OCI-M2 (cell line): ENCODE measurements around the gene PAX4.
"Not testable (repeated sequence)": the region's sequence is repeated elsewhere in the genome, so short reads cannot be mapped to it uniquely, and the experiment has no call there.

Experiments
- DNase-seq: peaks from one replicate; lab custom pipeline; 2025; ENCODE audit not compliant: unreplicated experiment; lab: John Stamatoyannopoulos, UW

Gene PAX4

GRCh38 chr7:127586346-127586745, 31.6 kb downstream of the PAX4 start:
- DNase-seq = no peak

GRCh38 chr7:127585044-127585953, 32.6 kb downstream of the PAX4 start, which contains the start of gene GCC1:
Gene GCC1 (minus strand): TSS chr7:127585596. CDS start chr7:127585182, 414 bp downstream.
- peak; percentile 82 for DNase-seq

- DNase-seq = no peak
These were observed 33.3 kb downstream of the PAX4 start for GRCh38 chr7:127584648-127585043.

GRCh38 chr7:127582361-127582760, 35.6 kb downstream of the PAX4 start:
- DNase-seq = no peak

GRCh38 chr7:127581716-127582115, 36.2 kb downstream of the PAX4 start:
- no peak for DNase-seq

- DNase-seq = no peak
These were observed 37.3 kb downstream of the PAX4 start for GRCh38 chr7:127580612-127581011.

GRCh38 chr7:127578711-127579275, 39.1 kb downstream of the PAX4 start:
- no peak for DNase-seq

- DNase-seq = no peak
These were observed 39.8 kb downstream of the PAX4 start for GRCh38 chr7:127578036-127578684.

- DNase-seq = no peak
These were observed 46.0 kb downstream of the PAX4 start for GRCh38 chr7:127571741-127572505.

- DNase-seq = not testable (repeated sequence)
These were observed 49.9 kb downstream of the PAX4 start for GRCh38 chr7:127568034-127568433.

- no peak for DNase-seq
These were observed 51.7 kb downstream of the PAX4 start for GRCh38 chr7:127566242-127566641.
